HepG2 (cell line): ENCODE results near the gene STX2. TPM values are rescaled to one million over a fixed set of nuclear protein-coding genes. Genes with fewer than 3 reads are reported as not detected.

Source experiments
- DPF2 ChIP-seq: sonication (generic); formaldehyde crosslinking; IDR thresholded peaks from 2 replicates; pipeline ENCODE4 v1.4.0; 2020; ENCODE audit warnings: mild to moderate bottlenecking, low read depth, missing genetic modification reagents, borderline replicate concordance
- FOXO1 ChIP-seq: sonication (generic); formaldehyde crosslinking; IDR thresholded peaks from 2 replicates; pipeline ENCODE4 v1.4.0; 2020; ENCODE audit warnings: missing genetic modification reagents
- HMG20B ChIP-seq: conservative IDR thresholded peaks from 2 replicates; pipeline ENCODE4 v1.6.1; 2016; ENCODE audit warnings: missing genetic modification reagents, missing compliant biosample characterization
- KDM4B ChIP-seq: sonication (generic); formaldehyde crosslinking; IDR thresholded peaks from 2 replicates; pipeline ENCODE4 v1.4.0; 2020; ENCODE audit warnings: missing genetic modification reagents
- MYC ChIP-seq: sonication (generic); formaldehyde crosslinking; IDR thresholded peaks from 2 replicates; pipeline ENCODE4 v1.9.0; 2021; ENCODE audit warnings: missing genetic modification reagents, borderline replicate concordance
- REPIN1 ChIP-seq: sonication (generic); formaldehyde crosslinking; IDR thresholded peaks from 2 replicates; pipeline ENCODE4 v1.8.0; 2022; ENCODE audit warnings: missing genetic modification reagents, low read depth, mild to moderate bottlenecking, borderline replicate concordance
- SCMH1 ChIP-seq: sonication (generic); formaldehyde crosslinking; IDR thresholded peaks from 2 replicates; pipeline ENCODE4 v1.9.0; 2021; ENCODE audit warnings: missing genetic modification reagents, mild to moderate bottlenecking, borderline replicate concordance
- SOX13 ChIP-seq, 3 experiments: fragments of 450-650 bp in 1 of 3; sonication (generic) in 1 of 3; formaldehyde crosslinking in 1 of 3; IDR thresholded peaks in 2 of 3; conservative IDR thresholded peaks in 1 of 3; 2 replicates each; pipeline versions ENCODE4 v1.5.0 to v1.6.1; 2016 to 2020; ENCODE audit warnings: antibody characterized with exemption in 1 of 3, mild to moderate bottlenecking in 1 of 3, missing compliant biosample characterization in 1 of 3, missing genetic modification reagents in 1 of 3, moderate library complexity in 1 of 3
- ZBTB20 ChIP-seq: sonication (generic); formaldehyde crosslinking; IDR thresholded peaks from 2 replicates; pipeline ENCODE4 v1.8.1; 2023; ENCODE audit warnings: missing genetic modification reagents, low read depth, mild to moderate bottlenecking, borderline replicate concordance
- ZNF160 ChIP-seq: sonication (generic); formaldehyde crosslinking; IDR thresholded peaks from 2 replicates; pipeline ENCODE4 v1.8.0; 2022; ENCODE audit warnings: mild to moderate bottlenecking, inconsistent platforms, missing genetic modification reagents
- ZNF317 ChIP-seq: sonication (generic); formaldehyde crosslinking; IDR thresholded peaks from 2 replicates; pipeline ENCODE4 v1.5.0; 2020; ENCODE audit warnings: mild to moderate bottlenecking, missing genetic modification reagents
- ZNF674 ChIP-seq: sonication (generic); formaldehyde crosslinking; IDR thresholded peaks from 2 replicates; pipeline ENCODE4 v1.5.0; 2020; ENCODE audit warnings: low read depth, mild to moderate bottlenecking, missing genetic modification reagents
- ZNF772 ChIP-seq: sonication (generic); formaldehyde crosslinking; IDR thresholded peaks from 2 replicates; pipeline ENCODE4 v1.5.0; 2020; ENCODE audit warnings: mild to moderate bottlenecking, missing genetic modification reagents
- ZNF777 ChIP-seq: sonication (generic); formaldehyde crosslinking; IDR thresholded peaks from 2 replicates; pipeline ENCODE4 v1.4.0; 2020; ENCODE audit warnings: missing genetic modification reagents
- ZNF839 ChIP-seq: sonication (generic); formaldehyde crosslinking; IDR thresholded peaks from 2 replicates; pipeline ENCODE4 v1.4.0; 2020; ENCODE audit warnings: missing genetic modification reagents, mild to moderate bottlenecking, borderline replicate concordance
- polyA plus RNA-seq, 8 experiments: library from polyadenylated mRNA; depleted of rRNA in 3 of 8; stranded (reverse) in 7 of 8; unstranded in 1 of 8; fragments of >200 nt; fragmentation: Illumina TruSeq in 4 of 8; extraction: Trizol in 4 of 8; gene quantifications; 2 replicates each; pipeline versions ENCODE4 v1.2.1 to v1.2.3, GENCODE V29; 2011 to 2016; ENCODE audit warnings: low read depth in 4 of 8, missing spikeins in 1 of 8, mixed read lengths in 1 of 8; ENCODE audit not compliant: insufficient read depth in 1 of 8
- total RNA-seq, 5 experiments: library from RNA; depleted of rRNA; stranded (reverse); fragments of >200 nt; fragmentation: Illumina TruSeq; extraction: Trizol; gene quantifications; 2 replicates each; pipeline ENCODE4 v1.2.3, GENCODE V29; 2016; ENCODE audit warnings: low read depth in 1 of 5
- TF ChIP-seq, protein P1 (sequence below): sonication (generic); formaldehyde crosslinking; IDR thresholded peaks from 2 replicates; pipeline ENCODE4 v1.4.0; 2020; ENCODE audit warnings: mild to moderate bottlenecking, missing genetic modification reagents
- TF ChIP-seq, protein P2 (sequence below): sonication (generic); formaldehyde crosslinking; IDR thresholded peaks from 2 replicates; pipeline ENCODE4 v1.4.0; 2020; ENCODE audit warnings: mild to moderate bottlenecking, missing genetic modification reagents
- TF ChIP-seq, protein P3 (sequence below): sonication (generic); formaldehyde crosslinking; conservative IDR thresholded peaks from 2 replicates; pipeline ENCODE4 v1.4.0; 2020; ENCODE audit warnings: missing genetic modification reagents
- TF ChIP-seq, protein P4 (sequence below): sonication (generic); formaldehyde crosslinking; IDR thresholded peaks from 2 replicates; pipeline ENCODE4 v1.5.0; 2020; ENCODE audit warnings: missing genetic modification reagents
- TF ChIP-seq, protein P5 (sequence below): IDR thresholded peaks from 2 replicates; pipeline ENCODE4 v1.6.1; 2012; ENCODE audit warnings: inconsistent platforms
- TF ChIP-seq, protein P6 (sequence below): IDR thresholded peaks from 2 replicates; pipeline ENCODE4 v1.6.1; 2016; ENCODE audit warnings: missing compliant biosample characterization, missing genetic modification reagents, borderline replicate concordance

The STX2 gene
- total and polyA plus RNA-seq, 2 of the 13 experiments (the other 11 are each of a cell fraction or from before 2014, with no cell fraction given) = 13.4 to 25.1 TPM

DNA sequence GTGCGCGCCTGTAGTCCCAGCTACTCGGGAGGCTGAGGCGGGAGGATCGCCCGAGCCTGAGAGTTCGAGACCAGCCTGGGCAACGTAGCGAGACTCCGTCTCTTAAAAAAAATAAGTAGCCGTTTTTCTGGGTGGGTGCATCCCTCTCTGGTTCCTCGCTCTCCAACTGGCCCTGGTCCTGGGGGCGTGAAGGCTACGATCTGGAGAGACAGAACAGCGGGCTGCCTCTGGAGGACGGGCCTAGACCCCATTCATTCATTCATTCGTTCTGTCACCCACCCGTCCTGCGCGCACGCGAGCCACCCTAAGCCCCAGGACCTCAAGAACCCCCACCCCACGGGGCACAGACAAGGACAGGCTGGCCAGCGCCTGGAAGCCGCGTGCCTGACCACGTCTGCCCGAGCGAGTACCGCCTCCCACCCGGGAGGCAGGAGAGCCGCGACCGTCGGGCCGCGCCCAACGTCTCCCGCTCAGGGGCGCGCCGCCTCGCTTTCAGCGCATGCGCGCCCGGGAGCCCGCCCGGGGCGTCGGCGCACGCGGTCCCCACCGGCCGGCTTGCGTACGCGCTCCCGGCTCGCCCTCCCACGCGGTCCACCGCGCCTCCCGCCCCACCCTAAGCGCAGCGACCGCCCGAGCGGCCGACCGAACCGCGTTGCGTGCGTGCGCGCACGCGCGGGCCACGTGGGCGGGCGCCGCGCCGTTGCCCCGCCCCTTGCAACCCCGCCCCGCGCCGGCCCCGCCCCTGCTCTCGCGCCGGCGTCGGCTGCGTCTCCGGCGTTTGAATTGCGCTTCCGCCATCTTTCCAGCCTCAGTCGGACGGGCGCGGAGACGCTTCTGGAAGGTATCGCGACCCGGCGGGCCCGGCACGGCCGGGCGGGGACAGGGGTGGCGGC lies 32.5 kb upstream of the STX2 start, which contains the start of gene RAN (continued):
- TF ChIP-seq MYC = peak; percentile 94
- no peak for TF ChIP-seq ZNF839
- TF ChIP-seq, protein P1, sequence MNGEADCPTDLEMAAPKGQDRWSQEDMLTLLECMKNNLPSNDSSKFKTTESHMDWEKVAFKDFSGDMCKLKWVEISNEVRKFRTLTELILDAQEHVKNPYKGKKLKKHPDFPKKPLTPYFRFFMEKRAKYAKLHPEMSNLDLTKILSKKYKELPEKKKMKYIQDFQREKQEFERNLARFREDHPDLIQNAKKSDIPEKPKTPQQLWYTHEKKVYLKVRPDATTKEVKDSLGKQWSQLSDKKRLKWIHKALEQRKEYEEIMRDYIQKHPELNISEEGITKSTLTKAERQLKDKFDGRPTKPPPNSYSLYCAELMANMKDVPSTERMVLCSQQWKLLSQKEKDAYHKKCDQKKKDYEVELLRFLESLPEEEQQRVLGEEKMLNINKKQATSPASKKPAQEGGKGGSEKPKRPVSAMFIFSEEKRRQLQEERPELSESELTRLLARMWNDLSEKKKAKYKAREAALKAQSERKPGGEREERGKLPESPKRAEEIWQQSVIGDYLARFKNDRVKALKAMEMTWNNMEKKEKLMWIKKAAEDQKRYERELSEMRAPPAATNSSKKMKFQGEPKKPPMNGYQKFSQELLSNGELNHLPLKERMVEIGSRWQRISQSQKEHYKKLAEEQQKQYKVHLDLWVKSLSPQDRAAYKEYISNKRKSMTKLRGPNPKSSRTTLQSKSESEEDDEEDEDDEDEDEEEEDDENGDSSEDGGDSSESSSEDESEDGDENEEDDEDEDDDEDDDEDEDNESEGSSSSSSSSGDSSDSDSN (CRISPR knock-in tag) = peak; percentile 54; the same call in 1 of the 2 replicates
- no peak; the same call in 1 of the 2 replicates for TF ChIP-seq ZNF674
- TF ChIP-seq, protein P2, sequence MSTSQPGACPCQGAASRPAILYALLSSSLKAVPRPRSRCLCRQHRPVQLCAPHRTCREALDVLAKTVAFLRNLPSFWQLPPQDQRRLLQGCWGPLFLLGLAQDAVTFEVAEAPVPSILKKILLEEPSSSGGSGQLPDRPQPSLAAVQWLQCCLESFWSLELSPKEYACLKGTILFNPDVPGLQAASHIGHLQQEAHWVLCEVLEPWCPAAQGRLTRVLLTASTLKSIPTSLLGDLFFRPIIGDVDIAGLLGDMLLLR = peak; percentile 51; the same call in 1 of the 2 replicates
- no peak for TF ChIP-seq ZBTB20 (CRISPR knock-in tag)
- no peak for TF ChIP-seq SOX13 (IDR thresholded peaks at IDR 0.05)
- TF ChIP-seq SOX13 (CRISPR knock-in tag; conservative IDR thresholded peaks at IDR 0.05 in 1 of 2, IDR thresholded peaks at IDR 0.05 in 1 of 2) = no peak
- 0 out of 2 replicates have a peak, but pooled peaks have one; percentile 20 for TF ChIP-seq ZNF772
- TF ChIP-seq DPF2 (CRISPR knock-in tag) = no peak
- TF ChIP-seq, protein P3, sequence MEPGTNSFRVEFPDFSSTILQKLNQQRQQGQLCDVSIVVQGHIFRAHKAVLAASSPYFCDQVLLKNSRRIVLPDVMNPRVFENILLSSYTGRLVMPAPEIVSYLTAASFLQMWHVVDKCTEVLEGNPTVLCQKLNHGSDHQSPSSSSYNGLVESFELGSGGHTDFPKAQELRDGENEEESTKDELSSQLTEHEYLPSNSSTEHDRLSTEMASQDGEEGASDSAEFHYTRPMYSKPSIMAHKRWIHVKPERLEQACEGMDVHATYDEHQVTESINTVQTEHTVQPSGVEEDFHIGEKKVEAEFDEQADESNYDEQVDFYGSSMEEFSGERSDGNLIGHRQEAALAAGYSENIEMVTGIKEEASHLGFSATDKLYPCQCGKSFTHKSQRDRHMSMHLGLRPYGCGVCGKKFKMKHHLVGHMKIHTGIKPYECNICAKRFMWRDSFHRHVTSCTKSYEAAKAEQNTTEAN (CRISPR knock-in tag) = peak; percentile 92
- 0 out of 2 replicates have a peak, but pooled peaks have one; percentile 32 for TF ChIP-seq REPIN1
- TF ChIP-seq, protein P4, sequence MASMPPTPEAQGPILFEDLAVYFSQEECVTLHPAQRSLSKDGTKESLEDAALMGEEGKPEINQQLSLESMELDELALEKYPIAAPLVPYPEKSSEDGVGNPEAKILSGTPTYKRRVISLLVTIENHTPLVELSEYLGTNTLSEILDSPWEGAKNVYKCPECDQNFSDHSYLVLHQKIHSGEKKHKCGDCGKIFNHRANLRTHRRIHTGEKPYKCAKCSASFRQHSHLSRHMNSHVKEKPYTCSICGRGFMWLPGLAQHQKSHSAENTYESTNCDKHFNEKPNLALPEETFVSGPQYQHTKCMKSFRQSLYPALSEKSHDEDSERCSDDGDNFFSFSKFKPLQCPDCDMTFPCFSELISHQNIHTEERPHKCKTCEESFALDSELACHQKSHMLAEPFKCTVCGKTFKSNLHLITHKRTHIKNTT (CRISPR knock-in tag) = no peak
- TF ChIP-seq, protein P5, sequence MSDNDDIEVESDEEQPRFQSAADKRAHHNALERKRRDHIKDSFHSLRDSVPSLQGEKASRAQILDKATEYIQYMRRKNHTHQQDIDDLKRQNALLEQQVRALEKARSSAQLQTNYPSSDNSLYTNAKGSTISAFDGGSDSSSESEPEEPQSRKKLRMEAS = peak; percentile 97
- no peak for TF ChIP-seq HMG20B (CRISPR knock-in tag)
- TF ChIP-seq ZNF777 = peak; percentile 95
- TF ChIP-seq SCMH1 (CRISPR knock-in tag) = no peak
- no peak for TF ChIP-seq KDM4B (CRISPR knock-in tag)
- TF ChIP-seq ZNF160 (CRISPR knock-in tag) = no peak; the same call in 1 of the 2 replicates
- TF ChIP-seq, protein P6, sequence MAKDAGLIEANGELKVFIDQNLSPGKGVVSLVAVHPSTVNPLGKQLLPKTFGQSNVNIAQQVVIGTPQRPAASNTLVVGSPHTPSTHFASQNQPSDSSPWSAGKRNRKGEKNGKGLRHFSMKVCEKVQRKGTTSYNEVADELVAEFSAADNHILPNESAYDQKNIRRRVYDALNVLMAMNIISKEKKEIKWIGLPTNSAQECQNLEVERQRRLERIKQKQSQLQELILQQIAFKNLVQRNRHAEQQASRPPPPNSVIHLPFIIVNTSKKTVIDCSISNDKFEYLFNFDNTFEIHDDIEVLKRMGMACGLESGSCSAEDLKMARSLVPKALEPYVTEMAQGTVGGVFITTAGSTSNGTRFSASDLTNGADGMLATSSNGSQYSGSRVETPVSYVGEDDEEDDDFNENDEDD (CRISPR knock-in tag) = peak; percentile 96
- TF ChIP-seq ZNF317 (CRISPR knock-in tag) = no peak
- peak; percentile 62; the same call in 1 of the 2 replicates for TF ChIP-seq FOXO1 (CRISPR knock-in tag)
